Measurements from ENCODE around the gene PLVAP.

PLVAP gene

DNA sequence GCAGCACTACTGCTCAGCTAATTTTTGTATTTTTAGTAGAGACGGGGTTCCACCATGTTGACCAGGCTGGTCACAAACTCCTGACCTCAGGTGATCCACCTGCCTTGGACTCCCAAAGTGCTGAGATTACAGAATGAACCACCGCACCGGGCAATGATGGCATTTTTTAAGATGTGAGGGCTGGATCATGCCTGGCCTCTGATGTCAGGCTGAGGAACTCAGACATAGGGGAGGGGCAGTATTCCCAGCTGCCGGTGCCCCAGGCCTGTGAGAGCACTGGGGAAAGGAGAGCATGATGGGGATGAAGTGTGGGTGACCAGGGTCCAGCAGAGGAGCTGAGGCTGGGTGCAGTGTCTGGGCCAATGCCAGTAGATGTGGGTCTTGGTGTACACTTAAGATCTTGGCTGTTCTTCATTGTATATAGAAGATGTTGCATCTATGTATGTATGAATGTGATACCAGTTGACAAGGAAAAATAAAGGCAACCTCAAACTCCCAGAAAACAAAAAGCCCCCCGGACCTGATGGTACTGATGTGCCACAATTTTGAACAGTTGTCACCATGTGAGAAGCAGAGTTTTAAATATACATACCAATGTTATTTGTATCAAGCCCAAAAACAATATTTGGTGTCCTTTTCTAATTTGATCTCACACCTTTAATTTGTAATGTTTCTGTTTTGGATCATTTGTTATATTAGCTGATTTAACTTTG lies 3.4 kb upstream of the PLVAP start:
- TF ChIP-seq, protein P1, sequence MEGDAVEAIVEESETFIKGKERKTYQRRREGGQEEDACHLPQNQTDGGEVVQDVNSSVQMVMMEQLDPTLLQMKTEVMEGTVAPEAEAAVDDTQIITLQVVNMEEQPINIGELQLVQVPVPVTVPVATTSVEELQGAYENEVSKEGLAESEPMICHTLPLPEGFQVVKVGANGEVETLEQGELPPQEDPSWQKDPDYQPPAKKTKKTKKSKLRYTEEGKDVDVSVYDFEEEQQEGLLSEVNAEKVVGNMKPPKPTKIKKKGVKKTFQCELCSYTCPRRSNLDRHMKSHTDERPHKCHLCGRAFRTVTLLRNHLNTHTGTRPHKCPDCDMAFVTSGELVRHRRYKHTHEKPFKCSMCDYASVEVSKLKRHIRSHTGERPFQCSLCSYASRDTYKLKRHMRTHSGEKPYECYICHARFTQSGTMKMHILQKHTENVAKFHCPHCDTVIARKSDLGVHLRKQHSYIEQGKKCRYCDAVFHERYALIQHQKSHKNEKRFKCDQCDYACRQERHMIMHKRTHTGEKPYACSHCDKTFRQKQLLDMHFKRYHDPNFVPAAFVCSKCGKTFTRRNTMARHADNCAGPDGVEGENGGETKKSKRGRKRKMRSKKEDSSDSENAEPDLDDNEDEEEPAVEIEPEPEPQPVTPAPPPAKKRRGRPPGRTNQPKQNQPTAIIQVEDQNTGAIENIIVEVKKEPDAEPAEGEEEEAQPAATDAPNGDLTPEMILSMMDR (IDR thresholded peaks at IDR 0.05) = no peak

DNA sequence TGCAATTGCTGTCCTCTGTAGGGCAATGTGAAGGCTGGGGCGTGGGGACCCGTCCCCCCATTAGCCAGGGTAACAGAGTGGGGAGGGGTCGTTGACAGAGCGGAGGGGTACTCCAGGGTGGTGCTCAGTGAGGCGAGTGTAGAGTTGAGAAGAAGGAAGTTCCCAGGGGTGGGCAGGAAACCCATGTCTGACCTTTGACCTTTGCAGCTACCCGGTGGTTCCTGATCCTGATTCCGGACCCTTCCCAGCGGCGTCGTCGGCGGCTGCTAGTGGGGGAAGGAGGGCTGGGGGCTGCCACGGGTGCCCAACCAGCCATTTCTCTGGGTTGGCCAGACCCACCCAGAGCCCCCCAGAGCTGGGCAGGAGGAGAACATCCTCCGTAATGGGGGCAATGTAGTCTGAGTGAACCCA lies 2.1 kb upstream of the PLVAP start:
- TF ChIP-seq, protein P1 (IDR thresholded peaks at IDR 0.05) = no peak

DNA sequence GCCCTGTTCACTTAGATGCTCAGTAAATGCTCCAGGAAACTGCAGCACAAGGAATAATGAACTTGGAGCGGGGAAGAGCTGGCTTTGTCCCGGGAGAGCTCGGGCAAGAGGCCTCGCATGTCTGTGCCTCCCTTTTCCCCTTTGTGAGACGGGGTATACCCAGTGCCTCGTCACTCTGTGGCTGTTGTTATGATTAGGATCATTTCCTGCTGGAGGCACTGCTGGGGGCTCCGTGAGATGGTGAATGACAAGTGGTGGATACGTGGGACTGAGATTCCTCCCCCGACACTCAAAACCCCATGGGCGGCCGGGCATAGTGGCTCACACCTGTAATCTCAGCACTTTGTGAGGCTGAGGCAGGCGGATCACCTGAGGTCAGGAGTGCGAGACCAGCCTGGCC lies 1.1 kb upstream of the PLVAP start:
- TF ChIP-seq, protein P1 (IDR thresholded peaks at IDR 0.05) = no peak

DNA sequence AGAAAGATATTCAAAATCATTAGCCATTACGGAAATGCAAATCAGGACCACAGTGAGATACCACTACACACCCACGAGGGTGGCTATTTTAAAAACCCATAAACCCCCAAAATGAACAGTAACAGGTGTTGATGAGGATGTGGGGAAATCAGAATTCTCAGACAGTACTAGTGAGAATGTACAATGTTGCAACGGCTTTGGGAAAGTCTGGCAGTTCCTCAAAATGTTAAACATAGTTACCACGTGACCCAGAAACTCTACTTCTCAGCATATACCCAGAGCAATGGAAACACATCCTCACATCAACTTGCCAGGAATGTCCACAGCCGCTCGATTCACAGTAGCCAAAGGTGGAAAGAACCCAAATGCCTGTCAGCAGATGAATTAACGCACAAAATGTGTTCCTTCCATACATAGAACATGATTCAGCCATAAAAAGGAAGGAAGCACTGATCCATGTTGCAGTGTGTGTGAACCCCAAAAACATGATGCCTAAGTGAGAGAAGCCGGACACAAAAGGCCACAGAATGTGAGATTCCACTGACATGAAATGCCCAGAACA lies 7.0 kb downstream of the PLVAP start:
- TF ChIP-seq, protein P1 (IDR thresholded peaks at IDR 0.05) = no peak

DNA sequence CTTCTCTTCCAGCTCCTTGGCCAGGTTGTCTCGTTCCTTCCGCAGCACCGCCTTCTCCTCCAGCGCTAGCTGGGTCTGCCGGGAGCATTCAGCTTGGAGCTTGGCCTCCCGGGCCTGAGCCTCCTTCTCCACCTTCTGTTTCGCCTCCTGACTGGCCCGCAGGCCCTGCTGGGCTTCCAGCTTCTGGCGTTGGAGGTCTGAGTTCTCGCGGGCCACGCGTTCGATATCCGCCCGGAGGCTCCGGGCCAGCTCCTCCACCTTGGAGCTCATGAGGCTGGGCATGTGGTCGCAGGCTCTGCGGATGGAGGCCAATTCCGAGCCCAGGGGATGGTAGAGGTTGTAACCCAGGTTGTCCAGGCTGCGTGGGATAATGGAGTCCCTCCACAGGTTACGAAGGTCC lies 11.8 kb downstream of the PLVAP start:
- TF ChIP-seq, protein P1 (IDR thresholded peaks at IDR 0.05) = no peak

DNA sequence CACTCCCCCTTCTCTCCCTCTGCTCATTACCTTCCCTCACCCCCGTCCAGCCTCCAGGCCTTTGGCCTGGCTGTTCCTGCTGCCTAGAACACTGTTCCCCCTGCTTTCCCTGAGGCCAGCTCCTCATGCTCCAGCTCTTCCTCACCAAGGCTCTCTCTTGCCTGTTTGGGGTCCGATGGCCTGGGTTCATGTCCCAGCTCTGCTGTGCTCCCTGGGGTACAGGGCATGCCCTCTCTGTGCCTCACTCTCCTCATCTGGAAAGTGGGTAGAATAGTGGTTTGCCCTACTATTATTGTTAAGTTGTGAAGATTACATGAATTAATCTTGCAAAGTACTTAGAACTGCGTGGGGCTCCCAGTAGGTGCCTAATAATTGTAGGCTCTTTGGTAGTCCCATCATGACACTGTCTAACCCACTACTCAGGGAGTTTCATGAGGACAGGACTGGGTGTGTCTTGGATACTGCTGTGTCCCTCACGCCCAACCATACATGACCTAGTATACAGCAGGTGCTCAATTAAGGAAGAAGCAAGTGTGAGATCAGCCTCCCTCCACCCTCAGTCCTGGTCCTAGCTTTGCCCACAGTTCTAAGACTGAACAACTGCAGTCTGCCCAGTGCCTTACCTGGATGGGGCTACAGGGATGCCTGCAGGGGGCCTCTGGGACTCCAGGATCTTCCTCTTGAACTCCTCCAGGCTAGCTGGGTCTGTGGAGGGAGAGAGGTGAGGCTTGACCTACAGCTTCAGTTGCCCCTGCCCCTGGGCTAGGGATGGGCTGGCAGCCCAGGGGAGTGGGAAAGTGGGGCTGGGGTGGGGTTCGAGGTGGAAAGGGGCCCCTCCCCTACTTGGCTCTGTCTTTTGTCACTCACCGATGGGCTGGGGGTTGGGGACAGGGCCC lies 17.0 kb downstream of the PLVAP start:
- TF ChIP-seq, protein P1 (IDR thresholded peaks at IDR 0.05) = no peak

DNA sequence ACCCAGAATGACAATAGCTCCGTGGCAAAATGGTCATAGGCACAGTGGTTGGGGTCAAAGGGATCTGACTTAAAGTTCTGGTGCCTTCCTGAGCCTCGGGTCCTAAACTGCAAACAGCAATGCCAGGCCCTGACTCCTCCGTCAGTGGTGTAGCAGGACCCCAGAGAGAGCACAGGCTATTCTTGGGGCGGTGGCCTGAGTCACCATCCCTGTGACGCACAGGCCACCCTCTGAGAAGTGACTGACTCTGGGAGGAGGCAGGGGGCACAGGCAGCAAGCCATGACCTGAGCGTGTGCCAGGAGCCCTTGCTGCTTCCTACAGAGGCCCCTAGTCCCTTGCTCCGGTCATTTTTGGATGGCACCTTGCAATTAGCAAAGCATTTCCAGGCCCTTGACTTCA lies 18.7 kb downstream of the PLVAP start:
- TF ChIP-seq, protein P1 (IDR thresholded peaks at IDR 0.05) = no peak

Data from LNCAP (cell line).